ENCODE results near the gene CDNF.

CDNF gene

DNA sequence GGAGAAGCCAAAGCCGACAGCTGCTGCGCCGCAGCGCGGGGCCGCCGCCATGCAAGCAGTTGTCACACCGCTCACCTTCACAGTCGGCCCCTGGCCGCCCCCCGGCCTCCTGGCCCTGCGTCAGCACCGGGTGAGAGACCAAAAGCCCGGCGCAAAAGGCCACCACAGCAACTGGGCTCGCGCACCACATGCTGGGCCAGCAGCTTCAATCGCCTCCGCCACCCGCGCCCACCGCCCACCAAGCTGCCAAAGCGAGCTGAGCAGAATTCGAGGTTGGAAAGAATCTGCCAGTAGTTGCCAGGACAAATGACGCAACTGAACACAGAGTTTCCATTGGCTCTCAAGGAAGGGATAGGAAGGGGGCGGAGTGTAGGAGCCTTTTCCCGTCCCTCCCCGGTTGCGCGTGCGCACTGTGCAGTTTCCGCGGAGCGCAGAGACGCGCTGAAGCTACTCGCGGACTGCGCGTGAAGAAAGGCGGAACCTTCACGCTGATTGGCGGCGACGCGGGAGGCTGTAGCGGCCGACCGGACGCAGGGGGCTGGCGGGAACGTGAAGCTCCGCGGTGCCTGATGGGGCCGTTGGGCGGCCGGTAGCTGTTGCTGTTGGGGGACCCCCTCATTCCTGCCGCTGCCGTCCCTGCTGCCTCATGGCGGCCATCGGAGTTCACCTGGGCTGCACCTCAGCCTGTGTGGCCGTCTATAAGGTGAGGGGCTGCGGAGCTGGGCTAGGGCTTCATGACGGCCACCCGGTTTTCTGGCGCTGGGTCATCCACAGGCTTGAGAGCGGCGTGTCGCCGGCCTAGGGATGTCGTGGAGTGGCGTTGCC, at the start of gene CDNF, which contains the start of the genes HSPA14 and MSANTD7:
TSS of gene CDNF (minus strand) at position 281 of the 825 bp plus-strand sequence. CDS start at position 190, 91 bp downstream.
TSS of gene HSPA14 (plus strand) at position 550 of the 825 bp plus-strand sequence. CDS start at position 647, 97 bp downstream.
TSS of gene MSANTD7 (plus strand) at position 550 of the 825 bp plus-strand sequence. CDS start 3,979 bp downstream, outside the sequence.
- H3K4me3 ChIP-seq (ENCODE audit: low read depth, low read length) = peak within 1 kb of the TSS; percentile 83
- peak; percentile 97 for DNase-seq (ENCODE audit: low read depth)
- TF ChIP-seq POLR2A (IDR thresholded peaks at IDR 0.05; ENCODE audit: extremely low read depth, insufficient read length) = peak; percentile 71
- TF ChIP-seq, protein P1, sequence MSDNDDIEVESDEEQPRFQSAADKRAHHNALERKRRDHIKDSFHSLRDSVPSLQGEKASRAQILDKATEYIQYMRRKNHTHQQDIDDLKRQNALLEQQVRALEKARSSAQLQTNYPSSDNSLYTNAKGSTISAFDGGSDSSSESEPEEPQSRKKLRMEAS (IDR thresholded peaks at IDR 0.05; ENCODE audit: low read depth, low read length) = no peak; the same call in none of the 2 replicates
- peak; percentile 23; the same call in 1 of the 2 replicates for TF ChIP-seq MYC (IDR thresholded peaks at IDR 0.05; ENCODE audit: low read depth, low read length)

DNA sequence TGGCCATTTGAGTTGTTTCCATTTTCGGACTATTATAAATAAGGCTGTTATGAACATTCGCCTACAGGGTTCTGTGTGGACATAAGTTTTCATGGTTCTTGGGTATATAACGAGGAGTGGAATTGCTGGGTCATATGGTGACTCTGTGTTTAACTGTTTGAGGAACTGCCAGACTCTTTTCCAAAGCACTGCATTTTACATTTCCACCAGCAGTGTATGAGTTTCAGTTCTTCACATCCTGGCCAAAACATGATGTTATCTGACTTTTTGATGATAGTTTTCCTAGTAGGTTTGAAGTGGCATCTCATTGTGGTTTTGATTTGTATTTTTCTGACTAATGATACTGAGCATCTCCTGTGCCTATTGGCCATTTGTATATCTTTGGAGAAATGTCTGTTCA, 46.2 kb upstream of the CDNF start:
- DNase-seq (ENCODE audit: low read depth) = peak; percentile 15
- TF ChIP-seq POLR2A (IDR thresholded peaks at IDR 0.05; ENCODE audit: extremely low read depth, insufficient read length) = no peak
- no peak overlapping the region for H3K4me3 ChIP-seq (ENCODE audit: low read depth, low read length)

DNA sequence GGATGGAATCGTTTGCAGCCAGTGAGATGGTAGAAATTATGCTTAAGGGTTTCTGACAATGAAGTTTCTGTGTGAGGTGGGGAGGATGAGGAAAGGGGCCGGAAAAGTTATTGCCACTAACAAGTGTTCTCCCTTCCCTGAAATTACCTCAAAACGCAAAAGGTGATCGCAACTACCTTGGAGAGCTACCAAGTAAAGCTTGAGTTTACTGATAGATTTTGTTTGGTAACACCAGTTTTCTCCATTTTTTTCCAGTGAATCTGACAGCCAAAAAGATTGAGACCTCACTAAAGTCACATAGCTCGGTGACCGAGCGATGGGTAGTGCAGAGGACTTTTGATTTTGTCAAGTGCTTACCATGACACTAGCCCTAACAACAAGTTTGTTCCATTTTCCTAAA, 42.4 kb upstream of the CDNF start:
- H3K4me3 ChIP-seq (ENCODE audit: low read depth, low read length) = peak overlapping the region; percentile 77
- TF ChIP-seq, protein P2, sequence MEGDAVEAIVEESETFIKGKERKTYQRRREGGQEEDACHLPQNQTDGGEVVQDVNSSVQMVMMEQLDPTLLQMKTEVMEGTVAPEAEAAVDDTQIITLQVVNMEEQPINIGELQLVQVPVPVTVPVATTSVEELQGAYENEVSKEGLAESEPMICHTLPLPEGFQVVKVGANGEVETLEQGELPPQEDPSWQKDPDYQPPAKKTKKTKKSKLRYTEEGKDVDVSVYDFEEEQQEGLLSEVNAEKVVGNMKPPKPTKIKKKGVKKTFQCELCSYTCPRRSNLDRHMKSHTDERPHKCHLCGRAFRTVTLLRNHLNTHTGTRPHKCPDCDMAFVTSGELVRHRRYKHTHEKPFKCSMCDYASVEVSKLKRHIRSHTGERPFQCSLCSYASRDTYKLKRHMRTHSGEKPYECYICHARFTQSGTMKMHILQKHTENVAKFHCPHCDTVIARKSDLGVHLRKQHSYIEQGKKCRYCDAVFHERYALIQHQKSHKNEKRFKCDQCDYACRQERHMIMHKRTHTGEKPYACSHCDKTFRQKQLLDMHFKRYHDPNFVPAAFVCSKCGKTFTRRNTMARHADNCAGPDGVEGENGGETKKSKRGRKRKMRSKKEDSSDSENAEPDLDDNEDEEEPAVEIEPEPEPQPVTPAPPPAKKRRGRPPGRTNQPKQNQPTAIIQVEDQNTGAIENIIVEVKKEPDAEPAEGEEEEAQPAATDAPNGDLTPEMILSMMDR (IDR thresholded peaks at IDR 0.05; ENCODE audit: low read depth, low read length) = no peak
- TF ChIP-seq, protein P1 (IDR thresholded peaks at IDR 0.05; ENCODE audit: low read depth, low read length) = no peak
- TF ChIP-seq POLR2A (IDR thresholded peaks at IDR 0.05; ENCODE audit: extremely low read depth, insufficient read length) = no peak
- TF ChIP-seq MYC (IDR thresholded peaks at IDR 0.05; ENCODE audit: low read depth, low read length) = no peak
- DNase-seq (ENCODE audit: low read depth) = peak; percentile 9

DNA sequence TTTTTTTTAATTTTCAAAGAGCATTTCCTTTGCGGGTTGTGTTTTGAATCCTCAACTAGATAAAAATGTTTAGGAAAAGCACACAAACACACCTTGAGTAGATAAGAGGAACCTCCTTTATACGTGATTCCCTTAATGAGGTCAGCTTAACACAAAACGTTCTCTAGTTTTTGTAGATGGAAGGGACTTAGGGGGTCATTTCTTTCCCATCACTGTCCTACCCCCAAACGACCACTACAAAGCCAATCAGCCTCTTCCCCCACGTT, 42.0 kb upstream of the CDNF start:
- no peak for DNase-seq (ENCODE audit: low read depth)
- TF ChIP-seq, protein P1 (IDR thresholded peaks at IDR 0.05; ENCODE audit: low read depth, low read length) = no peak
- TF ChIP-seq POLR2A (IDR thresholded peaks at IDR 0.05; ENCODE audit: extremely low read depth, insufficient read length) (no peak), MYC (IDR thresholded peaks at IDR 0.05; ENCODE audit: low read depth, low read length) (no peak)
- TF ChIP-seq, protein P2 (IDR thresholded peaks at IDR 0.05; ENCODE audit: low read depth, low read length) = no peak
- peak overlapping the region; percentile 77 for H3K4me3 ChIP-seq (ENCODE audit: low read depth, low read length)

DNA sequence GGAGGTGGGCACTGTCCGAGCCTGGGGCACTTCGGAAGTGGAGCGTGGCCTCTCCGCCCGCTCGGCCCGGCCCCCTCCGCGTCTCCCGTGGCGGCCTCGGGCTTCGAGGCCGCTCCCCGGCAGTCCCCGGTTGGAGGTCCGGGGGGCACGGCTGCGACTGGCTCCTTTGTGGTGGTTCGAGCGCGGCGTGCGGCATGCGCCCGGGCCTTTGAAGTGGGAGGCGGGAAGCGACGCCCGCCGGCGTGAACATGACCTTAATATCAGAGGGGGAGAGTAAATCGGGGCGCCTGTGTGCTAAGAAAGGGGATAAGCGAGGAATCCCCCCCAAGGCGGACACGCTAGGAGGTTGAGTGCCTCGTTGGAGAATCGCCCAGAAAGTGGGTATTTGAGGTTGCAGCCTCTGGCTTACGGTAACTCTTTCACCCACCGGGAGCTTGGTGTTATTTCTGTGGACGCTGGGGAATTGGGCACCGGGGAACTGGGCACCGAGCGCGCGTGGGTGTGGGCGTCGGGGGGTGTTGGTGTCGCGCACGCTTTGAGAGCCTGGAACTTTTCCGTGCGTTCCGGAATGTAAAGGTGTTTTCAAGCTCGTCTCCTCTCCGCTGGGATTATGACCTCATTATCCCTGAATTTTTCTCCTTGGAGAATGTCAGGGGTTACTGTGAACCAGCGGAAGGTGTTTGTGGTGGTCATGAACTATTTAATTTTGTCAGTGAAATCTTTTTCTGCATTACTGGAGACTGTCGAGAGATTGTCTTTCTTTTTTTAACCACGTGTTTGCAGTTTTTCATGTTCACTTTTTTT, 41.5 kb upstream of the CDNF start:
- peak overlapping the region; percentile 77 for H3K4me3 ChIP-seq (ENCODE audit: low read depth, low read length)
- TF ChIP-seq POLR2A (IDR thresholded peaks at IDR 0.05; ENCODE audit: extremely low read depth, insufficient read length) (no peak), MYC (IDR thresholded peaks at IDR 0.05; ENCODE audit: low read depth, low read length) (no peak; the same call in 1 of the 2 replicates)
- TF ChIP-seq, protein P1 (IDR thresholded peaks at IDR 0.05; ENCODE audit: low read depth, low read length) = no peak
- TF ChIP-seq, protein P2 (IDR thresholded peaks at IDR 0.05; ENCODE audit: low read depth, low read length) = no peak
- peak; percentile 38 for DNase-seq (ENCODE audit: low read depth)

DNA sequence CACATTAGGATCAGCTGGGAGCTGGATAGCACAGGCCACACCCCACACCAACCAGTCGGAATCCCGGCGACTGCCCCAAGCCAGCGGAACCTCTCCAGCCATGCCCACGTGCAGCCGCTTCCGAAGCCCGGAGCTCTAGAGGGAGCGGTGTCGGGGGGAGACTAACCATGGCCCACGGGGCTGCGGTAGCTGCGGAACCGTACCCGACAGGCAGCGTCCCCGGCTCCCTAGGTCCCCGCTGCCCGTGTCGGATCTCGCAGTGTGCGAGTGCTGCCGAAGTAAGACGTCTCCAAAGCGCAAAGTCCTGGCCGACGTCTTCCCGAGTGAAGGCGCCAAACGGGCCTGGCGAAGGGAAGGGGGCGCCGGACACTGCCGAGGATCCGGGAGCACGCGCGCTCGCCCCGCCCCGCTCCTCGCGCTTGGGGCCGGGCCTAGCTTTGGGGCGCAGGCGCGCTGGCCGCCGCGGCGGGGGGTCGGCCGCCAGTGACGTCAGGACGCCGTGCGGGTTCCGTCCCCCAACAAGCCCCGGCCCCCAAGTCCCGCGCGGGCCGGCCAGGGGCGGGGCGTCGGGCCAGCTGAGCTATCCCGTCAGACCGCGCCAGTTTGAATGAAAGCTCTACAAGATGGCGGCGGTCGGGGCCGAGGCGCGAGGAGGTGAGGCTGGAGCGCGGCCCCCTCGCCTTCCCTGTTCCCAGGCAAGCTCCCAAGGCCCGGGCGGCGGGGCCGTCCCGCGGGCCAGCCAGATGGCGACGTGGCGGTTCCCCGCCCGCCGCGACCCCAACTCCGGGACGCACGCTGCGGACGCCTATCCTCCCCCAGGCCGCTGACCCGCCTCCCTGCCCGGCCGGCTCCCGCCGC, 40.7 kb upstream of the CDNF start, which contains the start of gene SUV39H2:
TSS of gene SUV39H2 (plus strand) at position 601 of the 858 bp plus-strand sequence. CDS start at position 624, 23 bp downstream.
- TF ChIP-seq, protein P2 (IDR thresholded peaks at IDR 0.05; ENCODE audit: low read depth, low read length) = no peak
- TF ChIP-seq, protein P1 (IDR thresholded peaks at IDR 0.05; ENCODE audit: low read depth, low read length) = peak; percentile 27; the same call in 1 of the 2 replicates
- peak; percentile 63 for TF ChIP-seq POLR2A (IDR thresholded peaks at IDR 0.05; ENCODE audit: extremely low read depth, insufficient read length)
- 0 out of 2 replicates have a peak, but pooled peaks have one; percentile 44 for TF ChIP-seq MYC (IDR thresholded peaks at IDR 0.05; ENCODE audit: low read depth, low read length)
- H3K4me3 ChIP-seq (ENCODE audit: low read depth, low read length) = peak within 1 kb of the TSS; percentile 83
- DNase-seq (ENCODE audit: low read depth) = peak; percentile 91
